ENCODE results near the gene NPC1L1. TPM values are rescaled to one million over a fixed set of nuclear protein-coding genes. Genes with fewer than 3 reads are reported as not detected.

The NPC1L1 gene
- total and polyA plus RNA-seq, 2 experiments from 2014 or later = not detected

DNA sequence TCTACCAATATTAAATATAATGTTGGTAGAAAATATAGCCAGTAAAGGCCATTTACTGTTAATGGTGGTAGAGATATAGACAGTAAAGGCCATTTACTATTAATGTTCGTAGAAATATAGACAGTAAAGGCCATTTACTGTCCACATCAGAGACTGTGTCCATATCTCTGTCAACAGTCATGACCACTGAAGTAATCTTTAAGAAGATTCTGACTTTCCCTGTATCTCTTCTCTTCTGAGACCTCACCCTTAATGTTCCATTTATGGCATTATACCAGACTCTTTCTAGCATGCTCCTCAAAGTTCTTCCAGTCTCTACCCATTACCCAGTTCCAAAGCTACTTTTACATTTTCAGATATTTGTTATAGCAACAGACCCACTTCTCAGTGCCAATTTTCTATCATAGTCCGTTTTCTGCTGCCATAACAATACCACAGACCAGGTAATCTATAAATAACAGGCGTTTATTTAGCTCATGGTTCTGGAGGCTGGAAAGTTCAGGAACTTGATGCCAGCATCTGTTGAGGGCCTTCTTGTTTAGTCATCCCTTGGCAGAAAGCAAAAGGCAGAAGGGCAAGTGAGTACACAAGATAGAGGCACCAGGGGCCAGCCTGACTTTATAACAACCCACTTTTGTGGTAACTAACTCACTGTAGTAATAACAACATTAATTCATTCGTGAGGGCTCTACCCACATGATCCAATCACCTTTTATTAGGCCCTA, 42.7 kb downstream of the NPC1L1 start:
- DNase-seq (ENCODE audit: low read depth in 1 of 2, low spot score in 1 of 2) = no peak
- Histone ChIP-seq H3K36me3 (no peaks in the 10 kb centered on the region), H3K27ac (no peak overlapping the region), H3K4me1 (ENCODE audit: low read depth) (no peaks in the 10 kb centered on the region), H3K9me3 (ENCODE audit: low read depth) (no peaks in the 10 kb centered on the region), H3K27me3 (peaks cover 61% of the 10 kb centered on the region), H3K4me3 (no peak overlapping the region)
- TF ChIP-seq, protein P1, sequence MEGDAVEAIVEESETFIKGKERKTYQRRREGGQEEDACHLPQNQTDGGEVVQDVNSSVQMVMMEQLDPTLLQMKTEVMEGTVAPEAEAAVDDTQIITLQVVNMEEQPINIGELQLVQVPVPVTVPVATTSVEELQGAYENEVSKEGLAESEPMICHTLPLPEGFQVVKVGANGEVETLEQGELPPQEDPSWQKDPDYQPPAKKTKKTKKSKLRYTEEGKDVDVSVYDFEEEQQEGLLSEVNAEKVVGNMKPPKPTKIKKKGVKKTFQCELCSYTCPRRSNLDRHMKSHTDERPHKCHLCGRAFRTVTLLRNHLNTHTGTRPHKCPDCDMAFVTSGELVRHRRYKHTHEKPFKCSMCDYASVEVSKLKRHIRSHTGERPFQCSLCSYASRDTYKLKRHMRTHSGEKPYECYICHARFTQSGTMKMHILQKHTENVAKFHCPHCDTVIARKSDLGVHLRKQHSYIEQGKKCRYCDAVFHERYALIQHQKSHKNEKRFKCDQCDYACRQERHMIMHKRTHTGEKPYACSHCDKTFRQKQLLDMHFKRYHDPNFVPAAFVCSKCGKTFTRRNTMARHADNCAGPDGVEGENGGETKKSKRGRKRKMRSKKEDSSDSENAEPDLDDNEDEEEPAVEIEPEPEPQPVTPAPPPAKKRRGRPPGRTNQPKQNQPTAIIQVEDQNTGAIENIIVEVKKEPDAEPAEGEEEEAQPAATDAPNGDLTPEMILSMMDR (IDR thresholded peaks at IDR 0.05; ENCODE audit: low read depth, low read length) = no peak

DNA sequence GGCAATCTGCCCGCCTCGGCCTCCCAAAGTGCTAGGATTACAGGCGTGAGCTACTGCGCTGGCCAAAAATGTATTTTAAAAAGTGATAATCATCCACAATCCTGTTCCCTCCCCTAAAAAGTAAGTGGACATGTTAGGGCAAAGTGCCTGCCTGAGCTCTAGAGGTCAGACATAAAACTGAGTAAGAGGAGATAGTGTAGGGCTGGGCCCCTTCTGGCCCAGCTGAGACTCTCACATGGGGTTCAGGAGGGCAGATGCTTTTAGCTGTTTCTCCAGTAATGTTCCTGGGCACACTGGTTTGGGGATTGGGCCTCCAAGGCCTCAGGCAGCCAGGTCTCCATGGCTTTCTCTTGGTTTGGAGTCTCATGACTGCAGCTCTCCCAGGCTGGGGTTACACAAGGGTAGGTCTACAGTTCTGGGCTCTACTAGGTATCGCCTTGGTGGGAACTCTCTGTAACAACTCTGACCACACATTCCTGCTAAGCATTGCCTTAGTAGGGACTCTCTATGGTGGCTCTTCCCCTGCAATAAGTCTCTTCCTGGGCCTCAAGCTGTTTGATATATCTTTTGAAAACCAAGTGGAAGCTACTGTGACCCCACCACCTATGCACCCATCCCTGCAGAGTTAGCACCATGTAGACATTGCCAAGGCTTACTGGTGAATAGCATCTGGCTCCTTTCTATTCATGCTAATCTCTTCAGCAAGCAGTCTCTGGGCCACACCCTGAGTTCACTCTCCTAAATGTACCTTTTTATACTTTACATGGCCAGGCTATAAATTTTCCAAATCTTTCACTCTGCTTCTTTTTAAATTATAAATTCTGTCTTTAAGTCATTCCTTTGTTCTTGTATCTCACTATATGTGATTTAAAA, 43.7 kb downstream of the NPC1L1 start:
- H3K4me1 ChIP-seq (ENCODE audit: low read depth) = no peaks in the 10 kb centered on the region
- no peak overlapping the region for H3K27ac ChIP-seq
- H3K4me3 ChIP-seq = no peak overlapping the region
- no peaks in the 10 kb centered on the region for H3K36me3 ChIP-seq
- H3K27me3 ChIP-seq = peaks cover 53% of the 10 kb centered on the region
- no peak for DNase-seq (ENCODE audit: low read depth in 1 of 2, low spot score in 1 of 2)
- no peaks in the 10 kb centered on the region for H3K9me3 ChIP-seq (ENCODE audit: low read depth)
- TF ChIP-seq, protein P1 (IDR thresholded peaks at IDR 0.05; ENCODE audit: low read depth, low read length) = no peak

DNA sequence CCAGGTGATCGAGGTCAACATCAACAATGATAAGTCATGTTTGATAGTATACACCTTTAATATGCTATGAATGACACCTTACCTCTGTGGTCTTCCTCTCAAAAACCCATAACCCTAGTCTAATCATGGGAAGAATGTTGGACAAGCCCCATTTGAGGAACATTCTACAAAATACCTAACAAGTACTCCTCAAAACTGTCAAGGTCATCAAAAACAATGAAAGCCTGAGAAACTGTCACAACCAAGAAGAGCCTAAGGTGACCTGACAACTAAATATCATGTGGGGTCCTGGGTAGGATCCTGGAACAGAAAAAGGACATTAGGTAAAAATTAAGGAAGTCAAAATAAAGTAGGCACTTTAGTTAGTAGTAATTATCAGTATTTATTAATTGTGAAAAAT, 44.7 kb downstream of the NPC1L1 start:
- Histone ChIP-seq H3K4me3 (no peak overlapping the region), H3K4me1 (ENCODE audit: low read depth) (no peaks in the 10 kb centered on the region), H3K36me3 (no peaks in the 10 kb centered on the region), H3K9me3 (ENCODE audit: low read depth) (no peaks in the 10 kb centered on the region), H3K27me3 (peaks cover 45% of the 10 kb centered on the region), H3K27ac (no peak overlapping the region)
- no peak for DNase-seq (ENCODE audit: low read depth in 1 of 2, low spot score in 1 of 2)
- TF ChIP-seq, protein P1 (IDR thresholded peaks at IDR 0.05; ENCODE audit: low read depth, low read length) = no peak

DNA sequence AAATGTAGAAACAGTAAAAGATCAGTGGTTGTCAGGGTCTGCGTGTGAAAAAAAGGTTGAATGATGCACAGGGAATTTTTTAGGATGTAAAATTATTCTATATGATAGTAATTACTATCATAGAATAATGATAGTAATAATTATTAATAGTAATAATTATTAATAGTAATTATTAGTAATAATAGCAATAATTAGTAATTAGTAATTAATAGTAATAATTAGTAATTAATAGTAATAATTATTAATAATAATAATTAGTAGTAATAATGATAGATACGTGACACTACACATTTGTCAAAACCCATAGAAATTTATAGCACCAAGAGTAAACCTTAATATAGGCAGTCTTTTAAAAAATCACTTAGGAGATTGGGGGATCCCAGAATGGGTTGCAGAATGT, 46.2 kb downstream of the NPC1L1 start:
- no peak for DNase-seq (ENCODE audit: low read depth in 1 of 2, low spot score in 1 of 2)
- no peaks in the 10 kb centered on the region for H3K36me3 ChIP-seq
- H3K4me3 ChIP-seq = no peak overlapping the region
- TF ChIP-seq, protein P1 (IDR thresholded peaks at IDR 0.05; ENCODE audit: low read depth, low read length) = no peak
- no peaks in the 10 kb centered on the region for H3K9me3 ChIP-seq (ENCODE audit: low read depth)
- H3K4me1 ChIP-seq (ENCODE audit: low read depth) = no peaks in the 10 kb centered on the region
- H3K27me3 ChIP-seq = peaks cover 36% of the 10 kb centered on the region
- H3K27ac ChIP-seq = no peak overlapping the region

DNA sequence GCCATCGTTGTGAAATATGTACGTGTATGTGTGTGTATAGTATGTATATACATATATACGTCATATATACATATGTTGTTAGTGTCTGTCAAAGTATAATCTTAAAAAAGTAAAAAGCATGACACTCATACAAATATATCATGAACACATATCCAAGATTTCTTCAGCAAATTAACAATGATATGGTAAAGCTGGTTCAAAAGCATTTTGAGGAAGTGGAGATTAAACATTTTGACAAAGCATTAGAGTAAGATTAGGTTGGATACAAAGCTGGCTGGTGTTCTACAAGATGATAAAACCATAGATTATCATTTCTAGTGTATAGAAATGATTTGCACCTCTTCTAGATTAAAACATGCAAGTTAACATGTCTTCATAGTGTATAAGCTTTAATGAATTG, 49.9 kb downstream of the NPC1L1 start:
- Histone ChIP-seq H3K36me3 (no peaks in the 10 kb centered on the region), H3K4me1 (ENCODE audit: low read depth) (peaks cover 19% of the 10 kb centered on the region), H3K9me3 (ENCODE audit: low read depth) (no peaks in the 10 kb centered on the region), H3K4me3 (peak overlapping the region; percentile 75), H3K27me3 (peaks cover 15% of the 10 kb centered on the region), H3K27ac (peak overlapping the region; percentile 99)
- DNase-seq (ENCODE audit: low read depth in 1 of 2, low spot score in 1 of 2) = no peak
- TF ChIP-seq, protein P1 (IDR thresholded peaks at IDR 0.05; ENCODE audit: low read depth, low read length) = no peak
